ENCODE results near the gene ERGIC1.
"Not testable (repeated sequence)": the region's sequence is repeated elsewhere in the genome, so short reads cannot be mapped to it uniquely, and the experiment has no call there.

ERGIC1 gene

DNA sequence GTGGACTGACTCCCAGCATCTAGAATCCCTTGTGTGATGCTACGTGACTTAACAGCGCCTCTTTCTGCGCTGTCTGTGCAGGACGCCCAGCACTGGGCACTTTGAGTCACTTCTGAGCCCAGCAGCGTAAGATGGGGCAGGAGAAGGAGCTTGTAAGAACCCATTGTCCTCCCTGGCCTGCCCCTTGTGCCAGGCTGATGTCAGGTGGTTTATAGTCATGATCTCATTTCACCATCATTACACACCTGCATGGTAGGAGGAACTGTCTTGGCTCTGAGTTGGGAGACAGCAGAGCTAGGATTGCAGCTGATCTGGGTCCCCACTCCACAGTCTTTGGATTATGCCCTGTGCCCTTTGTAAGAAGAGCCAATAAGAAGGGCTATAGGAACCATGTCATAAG, 12.2 kb downstream of the ERGIC1 start:
- peaks cover 17% of the 10 kb centered on the region for H3K79me1 ChIP-seq (ENCODE audit: low read depth, low read length)
- no peak overlapping the region for H3K4me2 ChIP-seq (ENCODE audit: insufficient read depth, low read length, poor library complexity, severe bottlenecking)
- no peak overlapping the region for H2AFZ ChIP-seq (ENCODE audit: low read length)
- H3K14ac ChIP-seq (ENCODE audit: low read length): no peak overlapping the region
- H3K18ac ChIP-seq (ENCODE audit: low read length): no peak overlapping the region
- no peaks in the 10 kb centered on the region for H3K4me1 ChIP-seq (ENCODE audit: control insufficient read depth in 2 of 2, insufficient read depth in 1 of 2, low read depth in 1 of 2, low read length in 2 of 2)
- H3K27me3 ChIP-seq (ENCODE audit: control insufficient read depth in 3 of 3, insufficient read depth in 3 of 3, low read depth in 1 of 3, low read length in 3 of 3): no peaks in the 10 kb centered on the region
- no CpG with 5 or more reads among the region's 5 CpGs for WGBS, 2 donors (ENCODE audit: extremely low coverage in 2 of 2, insufficient read length in 2 of 2, insufficient replicate concordance in 1 of 2)
- no peak for DNase-seq (ENCODE audit: low spot score)
- H2AK5ac ChIP-seq (ENCODE audit: low read depth, low read length): no peak overlapping the region
- H3K27ac ChIP-seq (replicated peaks; ENCODE audit: low read length): no peak overlapping the region
- no peak overlapping the region for H2BK15ac ChIP-seq (ENCODE audit: low read length)
- no peak overlapping the region for H4K8ac ChIP-seq (ENCODE audit: low read depth, low read length)
- no peaks in the 10 kb centered on the region for H3K9me3 ChIP-seq (replicated peaks in 1 of 2; ENCODE audit: control insufficient read depth in 2 of 2, insufficient read depth in 1 of 2, low read depth in 1 of 2, low read length in 2 of 2)
- H2BK5ac ChIP-seq (ENCODE audit: low read length): no peak overlapping the region
- H3K4ac ChIP-seq (ENCODE audit: low read length): no peak overlapping the region
- H2BK12ac ChIP-seq (ENCODE audit: low read length): no peak overlapping the region
- peaks cover 2 to 36% of the 10 kb centered on the region in 2 donors for H3K36me3 ChIP-seq (replicated peaks in 1 of 2; ENCODE audit: control insufficient read depth in 2 of 2, insufficient read depth in 2 of 2, low read length in 2 of 2)
- H2BK120ac ChIP-seq (ENCODE audit: low read depth, low read length): peak overlapping the region; percentile 65
- H3K23ac ChIP-seq (ENCODE audit: low read depth, low read length, poor library complexity): no peak overlapping the region
- no peak overlapping the region for H4K91ac ChIP-seq (ENCODE audit: low read depth, low read length, poor library complexity)
- H3K9ac ChIP-seq (ENCODE audit: low read depth, low read length, poor library complexity): no peak overlapping the region
- H3K4me3 ChIP-seq (ENCODE audit: low read length in 2 of 2): no peak overlapping the region

DNA sequence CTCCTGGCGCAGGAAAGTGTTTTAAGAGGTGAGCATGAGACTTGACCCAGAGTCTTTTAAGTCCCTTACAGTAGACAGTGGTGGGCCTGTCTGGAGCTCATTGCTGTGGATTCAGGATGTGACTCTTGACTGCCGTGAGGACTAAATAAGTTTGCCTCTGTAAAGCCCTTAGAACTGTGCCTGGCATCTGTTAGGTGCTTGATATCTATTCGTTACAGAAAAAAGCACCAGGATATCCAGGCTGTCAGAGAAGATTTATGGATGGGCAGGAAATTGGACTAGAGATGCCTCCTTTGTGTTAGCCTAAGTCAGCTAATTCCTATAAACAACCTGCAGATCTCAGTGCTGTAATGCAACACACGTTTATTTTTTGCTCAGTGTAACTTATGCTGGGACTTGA, 12.6 kb downstream of the ERGIC1 start:
- no peaks in the 10 kb centered on the region for H3K9me3 ChIP-seq (replicated peaks in 1 of 2; ENCODE audit: control insufficient read depth in 2 of 2, insufficient read depth in 1 of 2, low read depth in 1 of 2, low read length in 2 of 2)
- H4K91ac ChIP-seq (ENCODE audit: low read depth, low read length, poor library complexity): no peak overlapping the region
- DNase-seq (ENCODE audit: low spot score): no peak
- H2BK120ac ChIP-seq (ENCODE audit: low read depth, low read length): peak overlapping the region; percentile 51
- no peak overlapping the region for H4K8ac ChIP-seq (ENCODE audit: low read depth, low read length)
- H3K79me1 ChIP-seq (ENCODE audit: low read depth, low read length): peaks cover 17% of the 10 kb centered on the region
- no peak overlapping the region for H3K4me2 ChIP-seq (ENCODE audit: insufficient read depth, low read length, poor library complexity, severe bottlenecking)
- no peak overlapping the region for H2BK15ac ChIP-seq (ENCODE audit: low read length)
- no peaks in the 10 kb centered on the region for H3K27me3 ChIP-seq (ENCODE audit: control insufficient read depth in 3 of 3, insufficient read depth in 3 of 3, low read depth in 1 of 3, low read length in 3 of 3)
- H3K36me3 ChIP-seq (replicated peaks in 1 of 2; ENCODE audit: control insufficient read depth in 2 of 2, insufficient read depth in 2 of 2, low read length in 2 of 2): peaks cover 2 to 32% of the 10 kb centered on the region in 2 donors
- H3K4me1 ChIP-seq (ENCODE audit: control insufficient read depth in 2 of 2, insufficient read depth in 1 of 2, low read depth in 1 of 2, low read length in 2 of 2): no peaks in the 10 kb centered on the region
- H2BK12ac ChIP-seq (ENCODE audit: low read length): no peak overlapping the region
- no peak overlapping the region for H3K4me3 ChIP-seq (ENCODE audit: low read length in 2 of 2)
- H2AK5ac ChIP-seq (ENCODE audit: low read depth, low read length): no peak overlapping the region
- no peak overlapping the region for H2AFZ ChIP-seq (ENCODE audit: low read length)
- H3K23ac ChIP-seq (ENCODE audit: low read depth, low read length, poor library complexity): peak overlapping the region; percentile 47
- H3K14ac ChIP-seq (ENCODE audit: low read length): peak overlapping the region; percentile 86
- H2BK5ac ChIP-seq (ENCODE audit: low read length): no peak overlapping the region
- no CpG with 5 or more reads among the region's 4 CpGs for WGBS, 2 donors (ENCODE audit: extremely low coverage in 2 of 2, insufficient read length in 2 of 2, insufficient replicate concordance in 1 of 2)
- H3K27ac ChIP-seq (replicated peaks; ENCODE audit: low read length): no peak overlapping the region
- no peak overlapping the region for H3K4ac ChIP-seq (ENCODE audit: low read length)
- no peak overlapping the region for H3K9ac ChIP-seq (ENCODE audit: low read depth, low read length, poor library complexity)
- H3K18ac ChIP-seq (ENCODE audit: low read length): no peak overlapping the region

DNA sequence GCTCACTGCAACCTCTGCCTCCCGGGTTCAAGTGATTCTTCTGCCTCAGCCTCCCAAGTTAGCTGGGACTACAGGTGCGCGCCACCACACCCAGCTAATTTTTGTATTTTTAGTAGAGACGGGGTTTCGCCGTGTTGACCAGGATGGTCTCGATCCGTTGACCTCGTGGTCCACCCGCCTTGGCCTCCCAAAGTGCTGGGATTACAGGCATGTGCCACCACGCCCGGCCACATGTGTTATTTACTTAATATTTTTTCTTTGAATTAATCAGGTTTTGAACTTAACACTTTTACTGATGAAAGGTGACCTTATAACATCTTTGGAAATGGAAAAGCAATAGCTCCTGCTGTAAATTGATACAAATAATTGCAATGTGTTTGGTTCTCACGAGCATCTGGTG, 13.5 kb downstream of the ERGIC1 start:
- not testable (repeated sequence) for H2BK5ac ChIP-seq (ENCODE audit: low read length); DNase-seq (ENCODE audit: low spot score); H2BK120ac ChIP-seq (ENCODE audit: low read depth, low read length); H3K9me3 ChIP-seq (replicated peaks in 1 of 2; ENCODE audit: control insufficient read depth in 2 of 2, insufficient read depth in 1 of 2, low read depth in 1 of 2, low read length in 2 of 2); H4K91ac ChIP-seq (ENCODE audit: low read depth, low read length, poor library complexity); H2AFZ ChIP-seq (ENCODE audit: low read length); H3K9ac ChIP-seq (ENCODE audit: low read depth, low read length, poor library complexity); H3K27ac ChIP-seq (replicated peaks; ENCODE audit: low read length); H3K4ac ChIP-seq (ENCODE audit: low read length); H3K18ac ChIP-seq (ENCODE audit: low read length); H2BK15ac ChIP-seq (ENCODE audit: low read length); H3K14ac ChIP-seq (ENCODE audit: low read length); H3K23ac ChIP-seq (ENCODE audit: low read depth, low read length, poor library complexity); H2BK12ac ChIP-seq (ENCODE audit: low read length); H2AK5ac ChIP-seq (ENCODE audit: low read depth, low read length); H3K4me3 ChIP-seq (ENCODE audit: low read length in 2 of 2); H4K8ac ChIP-seq (ENCODE audit: low read depth, low read length); H3K27me3 ChIP-seq (ENCODE audit: control insufficient read depth in 3 of 3, insufficient read depth in 3 of 3, low read depth in 1 of 3, low read length in 3 of 3); H3K4me1 ChIP-seq (ENCODE audit: control insufficient read depth in 2 of 2, insufficient read depth in 1 of 2, low read depth in 1 of 2, low read length in 2 of 2); H3K4me2 ChIP-seq (ENCODE audit: insufficient read depth, low read length, poor library complexity, severe bottlenecking)
- WGBS, 2 donors (ENCODE audit: extremely low coverage in 2 of 2, insufficient read length in 2 of 2, insufficient replicate concordance in 1 of 2): no CpG with 5 or more reads among the region's 13 CpGs
- H3K36me3 ChIP-seq (replicated peaks in 1 of 2; ENCODE audit: control insufficient read depth in 2 of 2, insufficient read depth in 2 of 2, low read length in 2 of 2): peaks cover 3 to 28% of the 10 kb centered on the region in 2 donors
- H3K79me1 ChIP-seq (ENCODE audit: low read depth, low read length): peaks cover 17% of the 10 kb centered on the region

DNA sequence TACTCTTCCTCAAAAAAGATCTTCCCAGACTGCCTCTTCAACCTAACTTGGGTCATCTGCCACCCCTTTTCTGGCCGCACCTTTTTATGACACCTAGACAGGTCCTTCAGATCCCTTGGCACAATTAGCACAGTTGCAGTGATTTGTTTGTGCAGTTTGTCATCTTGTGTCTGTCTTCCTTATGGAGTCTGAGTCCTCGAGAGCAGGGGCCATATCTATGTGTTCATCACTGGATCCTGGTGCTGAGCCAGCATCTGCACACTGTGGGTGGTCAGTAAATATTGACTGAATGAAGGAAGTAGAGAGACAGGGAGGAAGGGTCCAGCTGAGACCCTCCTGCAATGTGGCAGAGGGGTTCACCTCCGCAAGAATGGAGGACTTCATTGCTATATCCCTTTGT, 14.4 kb downstream of the ERGIC1 start:
- no peak overlapping the region for H3K23ac ChIP-seq (ENCODE audit: low read depth, low read length, poor library complexity)
- WGBS, 2 donors (ENCODE audit: extremely low coverage in 2 of 2, insufficient read length in 2 of 2, insufficient replicate concordance in 1 of 2): no CpG with 5 or more reads among the region's 3 CpGs
- H4K8ac ChIP-seq (ENCODE audit: low read depth, low read length): no peak overlapping the region
- no peak overlapping the region for H2BK15ac ChIP-seq (ENCODE audit: low read length)
- H3K27ac ChIP-seq (replicated peaks; ENCODE audit: low read length): no peak overlapping the region
- H3K9ac ChIP-seq (ENCODE audit: low read depth, low read length, poor library complexity): no peak overlapping the region
- DNase-seq (ENCODE audit: low spot score): no peak
- no peak overlapping the region for H2BK12ac ChIP-seq (ENCODE audit: low read length)
- no peak overlapping the region for H2AK5ac ChIP-seq (ENCODE audit: low read depth, low read length)
- no peaks in the 10 kb centered on the region for H3K4me1 ChIP-seq (ENCODE audit: control insufficient read depth in 2 of 2, insufficient read depth in 1 of 2, low read depth in 1 of 2, low read length in 2 of 2)
- H3K18ac ChIP-seq (ENCODE audit: low read length): no peak overlapping the region
- no peak overlapping the region for H2BK120ac ChIP-seq (ENCODE audit: low read depth, low read length)
- H3K4ac ChIP-seq (ENCODE audit: low read length): no peak overlapping the region
- no peaks in the 10 kb centered on the region for H3K27me3 ChIP-seq (ENCODE audit: control insufficient read depth in 3 of 3, insufficient read depth in 3 of 3, low read depth in 1 of 3, low read length in 3 of 3)
- H3K14ac ChIP-seq (ENCODE audit: low read length): no peak overlapping the region
- H3K9me3 ChIP-seq (replicated peaks in 1 of 2; ENCODE audit: control insufficient read depth in 2 of 2, insufficient read depth in 1 of 2, low read depth in 1 of 2, low read length in 2 of 2): no peaks in the 10 kb centered on the region
- H3K4me2 ChIP-seq (ENCODE audit: insufficient read depth, low read length, poor library complexity, severe bottlenecking): no peak overlapping the region
- no peak overlapping the region for H3K4me3 ChIP-seq (ENCODE audit: low read length in 2 of 2)
- H2BK5ac ChIP-seq (ENCODE audit: low read length): no peak overlapping the region
- peaks cover 4 to 24% of the 10 kb centered on the region in 2 donors for H3K36me3 ChIP-seq (replicated peaks in 1 of 2; ENCODE audit: control insufficient read depth in 2 of 2, insufficient read depth in 2 of 2, low read length in 2 of 2)
- H4K91ac ChIP-seq (ENCODE audit: low read depth, low read length, poor library complexity): no peak overlapping the region
- H2AFZ ChIP-seq (ENCODE audit: low read length): no peak overlapping the region
- peaks cover 20% of the 10 kb centered on the region for H3K79me1 ChIP-seq (ENCODE audit: low read depth, low read length)
